ENCODE measurements around the gene IL1R2. TPM values are rescaled to one million over a fixed set of nuclear protein-coding genes. Genes with fewer than 3 reads are reported as not detected.

Gene IL1R2
- total and polyA plus RNA-seq, 2 experiments from 2014 or later: not detected

- TF ChIP-seq ZNF331 (CRISPR knock-in tag; IDR thresholded peaks at IDR 0.05; ENCODE audit: low read depth): no peak
- TF ChIP-seq POLR2AphosphoS5 (IDR thresholded peaks at IDR 0.05; ENCODE audit: low read depth): no peak
- TF ChIP-seq CREB1 (CRISPR knock-in tag; IDR thresholded peaks at IDR 0.05; ENCODE audit: low read depth): no peak
- TF ChIP-seq JUNB (IDR thresholded peaks at IDR 0.05; ENCODE audit: unreplicated experiment): no peak
- TF ChIP-seq EZH2 (IDR thresholded peaks at IDR 0.05; ENCODE audit: low read depth, unreplicated experiment): no peak
Observed at GRCh38 chr2:102073168-102073724, 81.5 kb downstream of the IL1R2 start (continued).

GRCh38 chr2:102074152-102074783, 82.5 kb downstream of the IL1R2 start:
- 0 out of 2 replicates have a peak, but pooled peaks cover 2% of the 10 kb centered on the region for H3K9me2 ChIP-seq (ENCODE audit: insufficient read depth)
- H3K27me3 ChIP-seq (ENCODE audit: insufficient read depth): no peaks in the 10 kb centered on the region
- no peaks in the 10 kb centered on the region for H3K36me3 Mint-ChIP-seq (ENCODE audit: low read depth)
- H3K4me1 Mint-ChIP-seq: no peaks in the 10 kb centered on the region
- H3K27me3 Mint-ChIP-seq (ENCODE audit: insufficient read depth, low read depth, poor library complexity): no peaks in the 10 kb centered on the region
- H2AFZ ChIP-seq: no peak overlapping the region
- H3K27ac Mint-ChIP-seq: no peak overlapping the region
- no peaks in the 10 kb centered on the region for H3K79me2 ChIP-seq (replicated peaks; ENCODE audit: insufficient read depth)
- no peaks in the 10 kb centered on the region for H3K36me3 ChIP-seq (ENCODE audit: insufficient read depth)
- H3K27ac ChIP-seq (ENCODE audit: low read depth): no peak overlapping the region
- H3K4me2 ChIP-seq: no peak overlapping the region
- no peak for ATAC-seq
- H4K20me1 ChIP-seq (replicated peaks; ENCODE audit: insufficient read depth): no peaks in the 10 kb centered on the region
- no peaks in the 10 kb centered on the region for H3K4me1 ChIP-seq (ENCODE audit: insufficient read depth)
- no peaks in the 10 kb centered on the region for H3K9me3 Mint-ChIP-seq
- H3K4me3 ChIP-seq: no peak overlapping the region
- H3F3A ChIP-seq (replicated peaks; ENCODE audit: low read depth): no peaks in the 10 kb centered on the region
- DNase-seq (ENCODE audit: low spot score): no peak
- no peak overlapping the region for H3K4me3 Mint-ChIP-seq
- no peak for TF ChIP-seq ZNF331 (CRISPR knock-in tag; IDR thresholded peaks at IDR 0.05; ENCODE audit: low read depth)
- no peak for TF ChIP-seq STAT1 (IDR thresholded peaks at IDR 0.05; ENCODE audit: unreplicated experiment)
- TF ChIP-seq ETS1 (IDR thresholded peaks at IDR 0.05): no peak
- TF ChIP-seq NANOG (IDR thresholded peaks at IDR 0.05; ENCODE audit: borderline replicate concordance): no peak
- no peak for TF ChIP-seq REST (IDR thresholded peaks at IDR 0.05; ENCODE audit: unreplicated experiment)
- TF ChIP-seq CTCF (conservative IDR thresholded peaks at IDR 0.05; ENCODE audit: low read depth in 2 of 2): no peak
- TF ChIP-seq ZNF462 (CRISPR knock-in tag; IDR thresholded peaks at IDR 0.05): no peak
- no peak for TF ChIP-seq POLR2AphosphoS5 (IDR thresholded peaks at IDR 0.05; ENCODE audit: low read depth)
- no peak for TF ChIP-seq EZH2 (IDR thresholded peaks at IDR 0.05; ENCODE audit: low read depth, unreplicated experiment)
- TF ChIP-seq ZNF114 (CRISPR knock-in tag; IDR thresholded peaks at IDR 0.05): no peak

All from GM23338 (cell line).